Suprapubic skin (tissue), 4 donors: ENCODE data around the gene LRPAP1. TPM values are rescaled to one million over a fixed set of nuclear protein-coding genes. Genes with fewer than 3 reads are reported as not detected.

Experiments
- DNase-seq, 2 donors: peaks; one replicate each; pipeline ENCODE4 v3.0.0-alpha.2; 2019; ENCODE audit warnings: low spot score in 2 of 2
- H3K27ac ChIP-seq: fragments of 200-600 bp; sonication (generic); one replicate; pipeline ENCODE4 v1.5.1; 2019
- H3K27me3 ChIP-seq: fragments of 200-600 bp; sonication (generic); one replicate; pipeline ENCODE4 v1.5.1; 2019
- H3K36me3 ChIP-seq: fragments of 200-600 bp; sonication (generic); one replicate; pipeline ENCODE4 v1.5.1; 2019
- H3K4me1 ChIP-seq: fragments of 200-600 bp; sonication (generic); one replicate; pipeline ENCODE4 v1.5.1; 2019
- H3K4me3 ChIP-seq: fragments of 200-600 bp; sonication (generic); one replicate; pipeline ENCODE4 v1.5.1; 2019; ENCODE audit warnings: mild to moderate bottlenecking
- H3K9me3 ChIP-seq: fragments of 200-600 bp; sonication (generic); one replicate; pipeline ENCODE4 v1.5.1; 2019
- EP300 ChIP-seq: sonication (generic); formaldehyde crosslinking; IDR thresholded peaks from one replicate; pipeline ENCODE4 v1.6.1; 2017; ENCODE audit warnings: antibody characterized with exemption
- POLR2A ChIP-seq, 2 donors: fragments of 450-650 bp; IDR thresholded peaks; one replicate each; pipeline ENCODE4 v1.6.1; 2017; ENCODE audit warnings: antibody characterized with exemption in 2 of 2, mild to moderate bottlenecking in 2 of 2, moderate library complexity in 2 of 2
- POLR2AphosphoS5 ChIP-seq, 3 donors: sonication (generic); formaldehyde crosslinking; IDR thresholded peaks; one replicate each; pipeline ENCODE4 v1.6.1; 2017; ENCODE audit warnings: antibody characterized with exemption in 3 of 3
- WGBS: methylation state at CpG from one replicate; pipeline ENCODE4 v1.1.5; 2018; 5-methylcytosine and 5-hydroxymethylcytosine counted together
- total RNA-seq, 4 donors: library from RNA; depleted of rRNA; stranded (reverse); fragments of >200 nt; gene quantifications; one replicate each; pipeline ENCODE4 v1.1.0, GENCODE V29; 2016
- TF ChIP-seq, protein P1 (sequence below), 2 donors: fragments of 200-600 bp in 1 of 2; fragments of 450-650 bp in 1 of 2; sonication (generic) in 1 of 2; IDR thresholded peaks; one replicate each; pipeline ENCODE4 v1.5.1; 2016 to 2019; ENCODE audit warnings: antibody characterized with exemption in 2 of 2, mild to moderate bottlenecking in 1 of 2, moderate library complexity in 1 of 2

Gene LRPAP1
- total RNA-seq, 4 donors from 2014 or later, result 88.8 to 114 (median 95.5) TPM

- DNase-seq, result no peak
- Histone ChIP-seq H3K9me3 (no peaks in the 10 kb centered on the region), H3K27me3 (peaks cover 85% of the 10 kb centered on the region), H3K36me3 (no peaks in the 10 kb centered on the region), H3K4me1 (peaks cover 4% of the 10 kb centered on the region), H3K27ac (no peak overlapping the region), H3K4me3 (no peak overlapping the region)
- WGBS, result 87% methylated on average over 16 of the region's 35 CpGs
- TF ChIP-seq POLR2A (IDR thresholded peaks at IDR 0.05) (no peak), EP300 (no peak), POLR2AphosphoS5 (IDR thresholded peaks at IDR 0.05) (no peak)
- TF ChIP-seq, protein P1, sequence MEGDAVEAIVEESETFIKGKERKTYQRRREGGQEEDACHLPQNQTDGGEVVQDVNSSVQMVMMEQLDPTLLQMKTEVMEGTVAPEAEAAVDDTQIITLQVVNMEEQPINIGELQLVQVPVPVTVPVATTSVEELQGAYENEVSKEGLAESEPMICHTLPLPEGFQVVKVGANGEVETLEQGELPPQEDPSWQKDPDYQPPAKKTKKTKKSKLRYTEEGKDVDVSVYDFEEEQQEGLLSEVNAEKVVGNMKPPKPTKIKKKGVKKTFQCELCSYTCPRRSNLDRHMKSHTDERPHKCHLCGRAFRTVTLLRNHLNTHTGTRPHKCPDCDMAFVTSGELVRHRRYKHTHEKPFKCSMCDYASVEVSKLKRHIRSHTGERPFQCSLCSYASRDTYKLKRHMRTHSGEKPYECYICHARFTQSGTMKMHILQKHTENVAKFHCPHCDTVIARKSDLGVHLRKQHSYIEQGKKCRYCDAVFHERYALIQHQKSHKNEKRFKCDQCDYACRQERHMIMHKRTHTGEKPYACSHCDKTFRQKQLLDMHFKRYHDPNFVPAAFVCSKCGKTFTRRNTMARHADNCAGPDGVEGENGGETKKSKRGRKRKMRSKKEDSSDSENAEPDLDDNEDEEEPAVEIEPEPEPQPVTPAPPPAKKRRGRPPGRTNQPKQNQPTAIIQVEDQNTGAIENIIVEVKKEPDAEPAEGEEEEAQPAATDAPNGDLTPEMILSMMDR (IDR thresholded peaks at IDR 0.05), result no peak
These were observed 53.5 kb downstream of the LRPAP1 start for GRCh38 chr4:3478446-3479357.

- Histone ChIP-seq H3K4me3 (no peak overlapping the region), H3K4me1 (no peaks in the 10 kb centered on the region), H3K36me3 (no peaks in the 10 kb centered on the region), H3K9me3 (no peaks in the 10 kb centered on the region), H3K27ac (no peak overlapping the region), H3K27me3 (peaks cover 86% of the 10 kb centered on the region)
- 50% methylated on average over 6 of the region's 23 CpGs for WGBS
- no peak for DNase-seq
- no peak for TF ChIP-seq POLR2AphosphoS5 (IDR thresholded peaks at IDR 0.05)
- TF ChIP-seq POLR2A (IDR thresholded peaks at IDR 0.05), result no peak
- TF ChIP-seq EP300, result no peak
- TF ChIP-seq, protein P1 (IDR thresholded peaks at IDR 0.05), result no peak
These were observed 54.3 kb downstream of the LRPAP1 start for GRCh38 chr4:3477750-3478430.

GRCh38 chr4:3476936-3477749 is 55.1 kb downstream of the LRPAP1 start:
- no peak overlapping the region for H3K4me3 ChIP-seq
- TF ChIP-seq, protein P1 (IDR thresholded peaks at IDR 0.05), result no peak
- TF ChIP-seq EP300 (no peak), POLR2A (IDR thresholded peaks at IDR 0.05) (no peak)
- no peak overlapping the region for H3K27ac ChIP-seq
- 90% methylated on average over 10 of the region's 27 CpGs for WGBS
- DNase-seq, result no peak
- no peaks in the 10 kb centered on the region for H3K36me3 ChIP-seq
- H3K9me3 ChIP-seq, result no peaks in the 10 kb centered on the region
- H3K4me1 ChIP-seq, result no peaks in the 10 kb centered on the region
- H3K27me3 ChIP-seq, result peaks cover 86% of the 10 kb centered on the region

DNA sequence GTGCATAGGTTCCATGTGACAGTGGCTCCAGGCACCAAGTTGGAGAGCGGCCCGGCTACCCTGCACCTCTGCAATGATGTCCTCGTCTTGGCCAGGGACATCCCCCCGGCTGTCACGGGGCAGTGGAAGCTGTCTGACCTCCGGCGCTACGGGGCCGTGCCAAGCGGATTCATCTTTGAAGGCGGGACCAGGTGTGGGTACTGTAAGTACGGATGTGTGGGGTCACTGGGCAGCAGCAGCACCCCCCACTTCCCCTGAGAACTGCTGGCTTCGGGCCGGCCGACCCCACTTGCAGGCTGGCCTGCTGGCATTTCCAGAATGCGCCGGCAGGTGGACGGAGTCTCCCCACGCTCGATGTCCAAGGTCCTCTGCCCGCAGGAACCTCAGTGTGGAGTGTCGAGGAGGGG is 55.9 kb downstream of the LRPAP1 start:
- no peaks in the 10 kb centered on the region for H3K4me1 ChIP-seq
- 88% methylated on average over 12 of the region's 22 CpGs for WGBS
- H3K27me3 ChIP-seq, result peaks cover 90% of the 10 kb centered on the region
- TF ChIP-seq POLR2AphosphoS5 (IDR thresholded peaks at IDR 0.05), result no peak
- TF ChIP-seq POLR2A (IDR thresholded peaks at IDR 0.05), result no peak
- TF ChIP-seq, protein P1 (IDR thresholded peaks at IDR 0.05), result no peak
- TF ChIP-seq EP300, result no peak
- DNase-seq, result no peak
- H3K4me3 ChIP-seq, result no peak overlapping the region
- no peak overlapping the region for H3K27ac ChIP-seq
- no peaks in the 10 kb centered on the region for H3K9me3 ChIP-seq
- no peaks in the 10 kb centered on the region for H3K36me3 ChIP-seq
